Measurements from ENCODE around the gene MAP3K20. TPM values are rescaled to one million over a fixed set of nuclear protein-coding genes. Genes with fewer than 3 reads are reported as not detected.

The MAP3K20 gene
- polyA plus RNA-seq, 1 of the 3 experiments (the other 2 are of a cell fraction), result 8.5 TPM

GRCh38 chr2:173264151-173264550 is 188.5 kb downstream of the MAP3K20 start:
- Histone ChIP-seq H3K9me2 (no peaks in the 10 kb centered on the region), H2AFZ (ENCODE audit: low read depth) (no peak overlapping the region), H3K4me3 (ENCODE audit: low read depth in 2 of 2, low read length in 1 of 2) (no peak overlapping the region), H3K79me2 (ENCODE audit: insufficient read depth) (no peaks in the 10 kb centered on the region), H3K9ac (no peak overlapping the region), H3K9me3 (no peaks in the 10 kb centered on the region), H4K20me1 (ENCODE audit: insufficient read depth) (no peaks in the 10 kb centered on the region), H3K4me2 (no peak overlapping the region), H3K4me1 (ENCODE audit: control insufficient read depth in 1 of 2, insufficient read depth in 2 of 2, low read depth in 1 of 2, low read length in 1 of 2) (no peaks in the 10 kb centered on the region; a peak in 1 of 4 replicates), H3F3A (replicated peaks; ENCODE audit: insufficient read depth) (no peaks in the 10 kb centered on the region), H3K27me3 (ENCODE audit: insufficient read depth) (no peaks in the 10 kb centered on the region), H3K36me3 (replicated peaks in 1 of 2; ENCODE audit: control insufficient read depth in 1 of 2, insufficient read depth in 2 of 2, low read length in 1 of 2) (peaks cover 0 to 15% of the 10 kb centered on the region in 2 experiments), H3K27ac (ENCODE audit: low read depth in 2 of 2, low read length in 1 of 2) (no peak overlapping the region)
- 97% methylated on average over 4 of the region's 4 CpGs for WGBS (ENCODE audit: low lambda C conversion rate)
- ChIA-PET CTCF (no interaction called here), POLR2A (no interaction called here)
- TF ChIP-seq NFIC (IDR thresholded peaks at IDR 0.05; ENCODE audit: borderline replicate concordance), result no peak
- TF ChIP-seq EP300 (IDR thresholded peaks at IDR 0.05; ENCODE audit: borderline replicate concordance in 1 of 2, low read depth in 1 of 2, low read length in 1 of 2), result no peak
- TF ChIP-seq POLR2AphosphoS5 (IDR thresholded peaks at IDR 0.05; ENCODE audit: low read depth, low read length), result no peak
- no peak for TF ChIP-seq SIN3A (IDR thresholded peaks at IDR 0.05; ENCODE audit: borderline replicate concordance, low read depth, low read length)
- TF ChIP-seq GABPA (IDR thresholded peaks at IDR 0.05; ENCODE audit: low read depth), result no peak
- no peak for TF ChIP-seq CHD2 (IDR thresholded peaks at IDR 0.05; ENCODE audit: low read length, partially characterized antibody)
- TF ChIP-seq SMC3 (IDR thresholded peaks at IDR 0.05; ENCODE audit: low read depth, low read length), result no peak
- no peak for TF ChIP-seq RCOR1 (IDR thresholded peaks at IDR 0.05; ENCODE audit: low read length)
- no peak for TF ChIP-seq PBX3 (IDR thresholded peaks at IDR 0.05)
- no peak for TF ChIP-seq NRF1 (IDR thresholded peaks at IDR 0.05; ENCODE audit: low read depth, low read length)
- TF ChIP-seq ELF1 (IDR thresholded peaks at IDR 0.05), result no peak
- no peak for TF ChIP-seq MXI1 (IDR thresholded peaks at IDR 0.05; ENCODE audit: low read depth, low read length)
- no peak for TF ChIP-seq TEAD4 (IDR thresholded peaks at IDR 0.05; ENCODE audit: borderline replicate concordance, insufficient read depth)
- no peak for TF ChIP-seq USF2 (IDR thresholded peaks at IDR 0.05; ENCODE audit: borderline replicate concordance, low read depth, low read length)
- no peak for TF ChIP-seq FOXM1 (IDR thresholded peaks at IDR 0.05; ENCODE audit: low read depth)
- TF ChIP-seq REST (IDR thresholded peaks at IDR 0.05; ENCODE audit: low read depth, low read length), result no peak
- no peak for TF ChIP-seq TAF1 (IDR thresholded peaks at IDR 0.05; ENCODE audit: borderline replicate concordance, low read depth, low read length)
- TF ChIP-seq CTCF (IDR thresholded peaks at IDR 0.05), result no peak
- no peak for TF ChIP-seq ZBTB33 (IDR thresholded peaks at IDR 0.05; ENCODE audit: borderline replicate concordance, low read depth)
- no peak for TF ChIP-seq MEF2A (IDR thresholded peaks at IDR 0.05; ENCODE audit: borderline replicate concordance, low read depth)
- no peak for DNase-seq

Measured in SK-N-SH (cell line).